Measurements from ENCODE around the gene VPS54. TPM values are rescaled to one million over a fixed set of nuclear protein-coding genes. Genes with fewer than 3 reads are reported as not detected.

The VPS54 gene
- total RNA-seq, 4 donors from 2014 or later = 16.6 to 24.8 (median 20.9) TPM

GRCh38 chr2:64062840-64063239, 43.6 kb upstream of the VPS54 start:
- Histone ChIP-seq H3K4me1 (no peaks in the 10 kb centered on the region), H3K9me3 (no peaks in the 10 kb centered on the region), H3K4me3 (no peak overlapping the region), H3K27ac (no peak overlapping the region), H3K27me3 (no peaks in the 10 kb centered on the region), H3K36me3 (no peaks in the 10 kb centered on the region)
- DNase-seq = no peak
- TF ChIP-seq CTCF (IDR thresholded peaks at IDR 0.05) (no peak), POLR2A (IDR thresholded peaks at IDR 0.05) (no peak)

- H3K27ac ChIP-seq = no peak overlapping the region
- H3K27me3 ChIP-seq = no peaks in the 10 kb centered on the region
- DNase-seq = no peak
- no peaks in the 10 kb centered on the region for H3K36me3 ChIP-seq
- H3K4me1 ChIP-seq = no peaks in the 10 kb centered on the region
- H3K9me3 ChIP-seq = no peaks in the 10 kb centered on the region
- no peak for TF ChIP-seq POLR2A (IDR thresholded peaks at IDR 0.05)
- TF ChIP-seq CTCF (IDR thresholded peaks at IDR 0.05) = no peak
- no peak overlapping the region for H3K4me3 ChIP-seq
Observed at GRCh38 chr2:64059270-64059669, 40.0 kb upstream of the VPS54 start.

GRCh38 chr2:64056021-64056420, 36.8 kb upstream of the VPS54 start:
- H3K4me1 ChIP-seq = no peaks in the 10 kb centered on the region
- TF ChIP-seq POLR2A (IDR thresholded peaks at IDR 0.05) (no peak), CTCF (IDR thresholded peaks at IDR 0.05) (no peak)

GRCh38 chr2:64054161-64054915, 35.1 kb upstream of the VPS54 start:
- no peak for DNase-seq
- TF ChIP-seq POLR2A (IDR thresholded peaks at IDR 0.05) (no peak), CTCF (IDR thresholded peaks at IDR 0.05) (no peak)
- Histone ChIP-seq H3K4me1 (no peaks in the 10 kb centered on the region), H3K36me3 (no peaks in the 10 kb centered on the region), H3K27me3 (no peaks in the 10 kb centered on the region), H3K9me3 (no peaks in the 10 kb centered on the region), H3K27ac (peak overlapping the region in 1 of 4 donors; percentile 17), H3K4me3 (no peak overlapping the region)

More at GRCh38 chr2:64056021-64056420, 36.8 kb upstream of the VPS54 start:
- no peaks in the 10 kb centered on the region for H3K9me3 ChIP-seq
- DNase-seq = no peak
- no peak overlapping the region for H3K27ac ChIP-seq
- no peaks in the 10 kb centered on the region for H3K36me3 ChIP-seq
- H3K4me3 ChIP-seq = no peak overlapping the region
- H3K27me3 ChIP-seq = no peaks in the 10 kb centered on the region

- no peaks in the 10 kb centered on the region for H3K27me3 ChIP-seq
- no peak overlapping the region for H3K27ac ChIP-seq
- no peak for DNase-seq
- H3K9me3 ChIP-seq = no peaks in the 10 kb centered on the region
- H3K4me3 ChIP-seq = no peak overlapping the region
- TF ChIP-seq CTCF (IDR thresholded peaks at IDR 0.05) (no peak), POLR2A (IDR thresholded peaks at IDR 0.05) (no peak)
- no peaks in the 10 kb centered on the region for H3K36me3 ChIP-seq
- H3K4me1 ChIP-seq = no peaks in the 10 kb centered on the region
Observed at GRCh38 chr2:64052463-64053241, 33.4 kb upstream of the VPS54 start.
